ENCODE data around the gene CEP104. TPM values are rescaled to one million over a fixed set of nuclear protein-coding genes. Genes with fewer than 3 reads are reported as not detected.

Gene CEP104
- total RNA-seq (2021), result 34.5 and 40.8 TPM in 2 replicates
- long read RNA-seq, partial matches to known transcripts, result 3 of 7 reads
- long read RNA-seq, other reads (novel, unspliced or antisense), result 4 of 7 reads

- Histone ChIP-seq H3K9me3 (ENCODE audit: control insufficient read depth, low read depth, low read length) (no peaks in the 10 kb centered on the region), H3K79me1 (ENCODE audit: insufficient read depth, low read depth, low read length, poor library complexity, severe bottlenecking) (no peaks in the 10 kb centered on the region), H3K4ac (ENCODE audit: low read depth, low read length) (no peak within 1 kb of the TSS), H3K4me1 (ENCODE audit: insufficient read depth, low read length) (no peaks in the 10 kb centered on the region), H3K27me3 (ENCODE audit: insufficient read depth, low read length) (no peaks in the 10 kb centered on the region), H3K23me2 (ENCODE audit: insufficient read length, low read depth, low read length, poor library complexity, severe bottlenecking) (peaks cover 8% of the 10 kb centered on the region), H3K56ac (ENCODE audit: insufficient read length, low read depth, low read length) (no peak within 1 kb of the TSS), H2AFZ (ENCODE audit: low read length) (no peak within 1 kb of the TSS), H3K23ac (ENCODE audit: insufficient read length, low read depth, low read length) (no peak within 1 kb of the TSS), H4K91ac (ENCODE audit: insufficient read length, low read depth, low read length) (no peak within 1 kb of the TSS), H2BK5ac (ENCODE audit: insufficient read length, low read length) (no peak within 1 kb of the TSS), H3K27ac (ENCODE audit: insufficient read length, low read depth, low read length) (no peak within 1 kb of the TSS), H4K20me1 (ENCODE audit: control insufficient read depth, insufficient read depth, insufficient read length) (no peaks in the 10 kb centered on the region), H3T11ph (ENCODE audit: low read length) (no peak within 1 kb of the TSS), H2BK15ac (ENCODE audit: low read depth, low read length) (no peak within 1 kb of the TSS), H3K4me2 (ENCODE audit: insufficient read depth, insufficient read length, low read length) (peak within 1 kb of the TSS; percentile 51), H3K79me2 (ENCODE audit: insufficient read depth, low read length) (0 out of 2 replicates have a peak, but pooled peaks cover 2% of the 10 kb centered on the region), H2BK20ac (ENCODE audit: low read depth, low read length, poor library complexity, severe bottlenecking) (no peak within 1 kb of the TSS), H3K9ac (ENCODE audit: extremely low read depth, insufficient read length, low read length) (peak within 1 kb of the TSS; percentile 19), H4K5ac (ENCODE audit: insufficient read length, low read depth, low read length) (no peak within 1 kb of the TSS), H3K18ac (ENCODE audit: insufficient read length, low read depth, low read length) (no peak within 1 kb of the TSS), H2AK5ac (ENCODE audit: insufficient read length, low read length) (no peak within 1 kb of the TSS), H4K8ac (replicated peaks; ENCODE audit: insufficient read length, low read depth, low read length) (no peak within 1 kb of the TSS), H3K14ac (ENCODE audit: insufficient read depth, low read length) (no peak within 1 kb of the TSS; the same call in 1 of the 2 replicates), H2BK12ac (ENCODE audit: insufficient read length, low read depth, low read length) (no peak within 1 kb of the TSS), H2BK120ac (ENCODE audit: low read depth, low read length, poor library complexity, severe bottlenecking) (no peak within 1 kb of the TSS)
- Mint-ChIP-seq H3K4me3 (peak within 1 kb of the TSS; percentile 91 to 95), H3K27ac (peak within 1 kb of the TSS in 2 of 3 experiments; percentile 31 to 39; a peak in 2 of 7 replicates), H3K27me3 (ENCODE audit: low read depth) (peaks cover 2% of the 10 kb centered on the region; the same call in 1 of the 2 replicates), H3K9me3 (no peaks in the 10 kb centered on the region), H3K36me3 (ENCODE audit: insufficient read depth in 1 of 3, low read depth in 3 of 3) (no peaks in the 10 kb centered on the region; a peak in 1 of 7 replicates), H3K4me1 (peaks cover 20 to 25% of the 10 kb centered on the region in 2 experiments)
- no CpG with 5 or more reads among the region's 73 CpGs for WGBS (ENCODE audit: extremely low coverage, insufficient read length, low lambda C conversion rate)
- peak; percentile 98 for DNase-seq
- TF ChIP-seq CTCF (conservative IDR thresholded peaks at IDR 0.05), result peak; percentile 45; the same call in 2 of the 3 replicates
Observed at GRCh38 chr1:3856923-3857790, at the start of gene CEP104, which contains the start of gene DFFB. CEP104 (minus strand) TSS chr1:3857211; CDS start chr1:3852407, 4,804 bp downstream. DFFB (plus strand) TSS chr1:3857476; CDS start chr1:3857604, 128 bp downstream.

Data from H9 (cell line).